ENCODE measurements around the gene KPNA5.

Gene KPNA5

DNA sequence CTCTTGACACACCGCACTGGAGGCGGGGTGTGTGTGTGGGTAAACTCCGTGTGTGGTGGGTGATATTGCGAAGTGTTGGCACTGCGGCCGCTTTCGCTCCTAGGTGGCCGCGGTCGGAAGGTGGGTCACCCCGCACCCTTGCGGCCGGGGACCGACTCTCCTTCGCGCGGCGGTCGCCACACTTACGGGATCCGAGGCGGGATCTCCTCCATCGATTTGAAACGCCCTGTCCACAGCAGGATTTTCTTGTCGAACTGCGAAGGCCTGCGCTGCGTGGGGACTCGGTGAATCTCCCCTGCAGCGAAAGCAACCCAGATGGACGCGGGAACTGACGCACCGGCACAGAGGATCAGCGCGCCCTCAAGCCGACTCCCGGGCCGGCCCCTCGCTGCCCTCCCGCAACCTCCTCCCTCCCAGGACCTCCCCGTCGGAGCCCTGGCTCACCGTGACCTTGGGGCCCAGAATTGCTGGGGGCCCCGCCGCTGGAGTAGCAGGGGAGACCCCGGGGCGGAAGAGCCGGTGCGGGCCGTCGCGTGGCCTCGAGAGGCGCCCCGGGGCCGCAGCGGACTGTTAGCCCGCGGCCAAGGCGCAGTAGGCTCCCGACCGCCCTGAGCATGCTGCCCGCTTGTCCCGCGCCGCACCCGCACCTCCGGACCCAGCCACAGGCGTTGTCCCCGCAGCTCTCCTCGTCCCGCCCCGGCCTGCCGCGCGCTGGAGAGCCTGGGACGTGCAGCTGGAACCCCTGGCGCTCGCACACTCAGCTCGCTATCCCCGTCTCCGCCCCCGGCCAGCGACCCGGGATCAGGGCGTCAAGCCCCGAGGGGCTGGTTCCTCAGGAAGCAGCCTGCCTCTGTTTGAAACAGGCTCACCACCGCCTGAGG lies 84.2 kb downstream of the KPNA5 start, which contains the start of gene FAM162B:
Gene FAM162B (minus strand): TSS at position 759 of the 881 bp plus-strand sequence. CDS start 143 bp downstream, at position 616.
- H3K4me3 ChIP-seq (ENCODE audit: low read depth, low read length): no peak within 1 kb of the TSS

DNA sequence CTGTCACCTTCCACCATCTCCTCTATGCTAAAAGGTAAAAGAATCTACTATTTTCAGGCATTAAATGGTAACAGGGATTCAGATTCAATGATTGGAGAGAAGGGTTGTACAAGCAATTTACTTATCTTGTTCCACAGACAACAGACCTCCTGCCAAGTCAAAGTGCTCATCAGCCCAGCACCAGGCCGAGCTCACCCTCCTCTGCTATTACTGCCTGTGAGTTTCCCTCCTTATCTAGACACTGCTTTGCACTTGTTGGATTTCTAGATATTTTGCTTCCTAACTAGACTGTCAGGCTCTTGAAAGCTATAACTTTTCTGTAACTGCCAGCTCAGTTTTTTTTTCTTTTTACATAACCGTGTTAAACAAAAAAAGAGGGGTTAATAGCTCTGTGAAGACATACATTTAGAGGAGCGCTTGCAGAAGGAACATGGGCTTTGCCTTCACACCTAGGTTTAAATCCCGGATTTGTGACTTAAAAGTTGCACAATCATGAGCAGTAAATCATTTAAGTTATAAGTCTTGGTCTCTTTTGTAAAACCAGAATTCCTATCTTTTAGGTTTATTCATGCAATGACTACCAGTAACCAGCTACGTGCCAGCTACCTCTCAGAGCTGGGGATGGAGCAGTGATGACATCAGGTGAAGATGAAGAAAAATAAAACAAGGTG lies 85.6 kb downstream of the KPNA5 start:
- TF ChIP-seq, protein P1, sequence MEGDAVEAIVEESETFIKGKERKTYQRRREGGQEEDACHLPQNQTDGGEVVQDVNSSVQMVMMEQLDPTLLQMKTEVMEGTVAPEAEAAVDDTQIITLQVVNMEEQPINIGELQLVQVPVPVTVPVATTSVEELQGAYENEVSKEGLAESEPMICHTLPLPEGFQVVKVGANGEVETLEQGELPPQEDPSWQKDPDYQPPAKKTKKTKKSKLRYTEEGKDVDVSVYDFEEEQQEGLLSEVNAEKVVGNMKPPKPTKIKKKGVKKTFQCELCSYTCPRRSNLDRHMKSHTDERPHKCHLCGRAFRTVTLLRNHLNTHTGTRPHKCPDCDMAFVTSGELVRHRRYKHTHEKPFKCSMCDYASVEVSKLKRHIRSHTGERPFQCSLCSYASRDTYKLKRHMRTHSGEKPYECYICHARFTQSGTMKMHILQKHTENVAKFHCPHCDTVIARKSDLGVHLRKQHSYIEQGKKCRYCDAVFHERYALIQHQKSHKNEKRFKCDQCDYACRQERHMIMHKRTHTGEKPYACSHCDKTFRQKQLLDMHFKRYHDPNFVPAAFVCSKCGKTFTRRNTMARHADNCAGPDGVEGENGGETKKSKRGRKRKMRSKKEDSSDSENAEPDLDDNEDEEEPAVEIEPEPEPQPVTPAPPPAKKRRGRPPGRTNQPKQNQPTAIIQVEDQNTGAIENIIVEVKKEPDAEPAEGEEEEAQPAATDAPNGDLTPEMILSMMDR (IDR thresholded peaks at IDR 0.05; ENCODE audit: borderline replicate concordance, insufficient read depth, low read depth, low read length): no peak

More for the DNA sequence above, 84.2 kb downstream of the KPNA5 start, which contains the start of gene FAM162B:
- TF ChIP-seq, protein P1 (IDR thresholded peaks at IDR 0.05; ENCODE audit: borderline replicate concordance, insufficient read depth, low read depth, low read length): no peak

DNA sequence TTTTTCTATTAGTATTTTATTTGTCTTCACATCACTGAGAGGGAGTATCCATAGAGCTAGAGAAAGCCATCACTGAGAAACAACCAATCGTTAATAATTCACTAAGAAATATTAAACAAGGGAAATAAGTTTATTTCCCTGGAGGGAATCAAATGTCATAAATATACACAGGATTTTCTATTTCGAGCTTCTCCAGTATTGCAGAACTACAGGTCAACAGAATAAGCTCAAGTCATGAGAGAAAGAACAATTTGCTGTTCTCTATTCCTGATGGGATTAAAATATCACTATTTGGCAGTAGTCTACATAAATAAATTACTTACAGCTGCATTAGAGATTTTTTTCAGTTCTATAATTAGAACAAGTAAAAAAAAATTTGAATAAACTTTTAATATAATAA lies 86.7 kb downstream of the KPNA5 start:
- TF ChIP-seq, protein P1 (IDR thresholded peaks at IDR 0.05; ENCODE audit: borderline replicate concordance, insufficient read depth, low read depth, low read length): no peak
- H3K4me3 ChIP-seq (ENCODE audit: low read depth, low read length): no peak overlapping the region

More for the DNA sequence above, 85.6 kb downstream of the KPNA5 start:
- no peak overlapping the region for H3K4me3 ChIP-seq (ENCODE audit: low read depth, low read length)

DNA sequence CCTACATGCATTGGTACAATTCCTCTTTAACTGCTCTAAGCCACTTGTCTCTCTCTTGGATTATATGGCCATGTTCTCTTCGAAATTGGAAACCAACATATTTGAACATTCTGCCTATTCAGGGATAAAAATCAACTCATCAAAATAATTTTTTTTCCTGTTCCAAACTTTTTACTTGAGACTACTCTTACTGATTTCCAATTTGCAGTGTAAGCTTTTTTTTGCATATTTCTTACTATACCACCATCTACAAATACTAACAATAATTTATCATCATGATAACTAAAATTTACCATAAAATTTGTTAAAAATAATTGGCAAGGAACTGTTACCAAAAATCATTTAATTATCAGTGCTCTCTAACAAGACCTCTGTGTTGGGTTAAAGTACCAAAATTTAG lies 91.4 kb downstream of the KPNA5 start:
- H3K4me3 ChIP-seq (ENCODE audit: low read depth, low read length): no peak overlapping the region
- TF ChIP-seq, protein P1 (IDR thresholded peaks at IDR 0.05; ENCODE audit: borderline replicate concordance, insufficient read depth, low read depth, low read length): no peak

DNA sequence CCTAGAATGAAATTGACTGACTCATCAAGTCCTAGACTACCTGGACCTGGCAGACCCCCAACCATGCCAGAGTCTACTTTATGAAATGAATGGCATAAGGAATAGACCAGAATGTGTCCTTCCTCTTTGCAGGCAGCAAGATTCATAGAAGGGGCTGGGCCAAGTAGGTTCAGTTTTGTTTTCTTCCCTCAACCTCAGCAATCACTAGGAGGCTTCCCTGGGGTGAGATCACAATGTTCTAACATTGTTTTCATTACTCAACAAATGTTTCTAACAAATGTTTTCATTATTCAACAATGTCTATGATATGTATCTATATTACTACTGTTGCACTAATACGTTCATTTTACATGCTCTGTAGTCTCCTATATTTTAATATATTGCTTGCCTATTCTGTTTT lies 92.9 kb downstream of the KPNA5 start:
- TF ChIP-seq, protein P1 (IDR thresholded peaks at IDR 0.05; ENCODE audit: borderline replicate concordance, insufficient read depth, low read depth, low read length): no peak
- no peak overlapping the region for H3K4me3 ChIP-seq (ENCODE audit: low read depth, low read length)

DNA sequence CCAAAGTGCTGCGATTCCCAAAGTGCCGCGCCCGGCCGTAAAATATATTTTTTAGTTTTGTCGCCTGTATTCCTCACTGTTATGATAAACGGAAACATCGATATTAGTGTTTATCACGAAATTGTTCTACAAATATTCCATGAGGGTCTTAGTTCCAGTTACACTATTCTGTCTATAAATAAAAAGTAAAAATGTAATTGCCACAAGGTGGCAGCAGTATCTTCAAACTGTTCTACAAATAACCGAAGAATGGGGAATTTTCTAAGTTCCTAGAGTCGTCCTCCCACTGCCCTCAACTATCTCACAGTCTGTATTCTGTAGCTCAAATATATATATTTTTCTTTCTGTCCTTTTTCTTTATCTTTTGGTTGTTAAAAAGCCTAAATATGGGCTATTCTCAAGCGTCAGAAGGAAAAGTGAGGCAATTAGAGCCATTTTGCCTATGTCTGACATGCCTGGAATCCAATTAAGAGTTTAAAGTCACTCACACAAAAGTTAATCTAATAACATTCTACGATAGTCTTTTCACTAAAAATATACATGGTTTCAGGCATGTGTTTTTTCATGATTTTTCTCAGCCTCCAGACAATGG lies 98.7 kb downstream of the KPNA5 start:
- H3K4me3 ChIP-seq (ENCODE audit: low read depth, low read length): no peak overlapping the region
- TF ChIP-seq, protein P1 (IDR thresholded peaks at IDR 0.05; ENCODE audit: borderline replicate concordance, insufficient read depth, low read depth, low read length): no peak
